GM19099 (cell line): ENCODE measurements around the gene MBOAT7.

Experiments used
- POLR2A ChIP-seq: IDR thresholded peaks from 3 replicates; pipeline ENCODE4 v1.6.1; 2011; ENCODE audit warnings: low read depth; ENCODE audit not compliant: insufficient read length; ENCODE audit errors: extremely low read depth

Gene MBOAT7

GRCh38 chr19:54190503-54191010, 1.2 kb upstream of the MBOAT7 start:
- TF ChIP-seq POLR2A, result no peak

- peak; percentile 75 for TF ChIP-seq POLR2A
Measured at GRCh38 chr19:54189735-54190502, 539 bp upstream of the MBOAT7 start.

GRCh38 chr19:54188215-54188871, 1.0 kb downstream of the MBOAT7 start:
- TF ChIP-seq POLR2A, result no peak

GRCh38 chr19:54186934-54187381, 2.4 kb downstream of the MBOAT7 start:
- no peak for TF ChIP-seq POLR2A

- TF ChIP-seq POLR2A, result no peak
Measured at GRCh38 chr19:54186351-54186750, 3.0 kb downstream of the MBOAT7 start.

GRCh38 chr19:54183431-54183830, 5.9 kb downstream of the MBOAT7 start:
- no peak for TF ChIP-seq POLR2A

GRCh38 chr19:54180691-54181091, 8.7 kb downstream of the MBOAT7 start:
- TF ChIP-seq POLR2A, result no peak

GRCh38 chr19:54179921-54180461, 9.4 kb downstream of the MBOAT7 start:
- no peak for TF ChIP-seq POLR2A

GRCh38 chr19:54179262-54179852, 10.0 kb downstream of the MBOAT7 start:
- no peak for TF ChIP-seq POLR2A

GRCh38 chr19:54178581-54179261, 10.7 kb downstream of the MBOAT7 start:
- no peak for TF ChIP-seq POLR2A

GRCh38 chr19:54173951-54174834, 15.2 kb downstream of the MBOAT7 start:
- no peak for TF ChIP-seq POLR2A

- TF ChIP-seq POLR2A, result no peak
Measured at GRCh38 chr19:54173359-54173699, 16.1 kb downstream of the MBOAT7 start.

- no peak for TF ChIP-seq POLR2A
Measured at GRCh38 chr19:54172471-54173358, 16.7 kb downstream of the MBOAT7 start, which contains the start of gene TMC4. TSS of gene TMC4 (minus strand) at chr19:54173160. CDS start at chr19:54173117, 43 bp downstream.
